Panc1 (cell line): ENCODE results near the gene CLNK. TPM values are rescaled to one million over a fixed set of nuclear protein-coding genes. Genes with fewer than 3 reads are reported as not detected.

ENCODE experiments used
- ATAC-seq: fragments of 200-7000 bp; cut with Tn5 transposase; 2 replicates; pipeline ENCODE4 v1.9.1; 2020; ENCODE audit warnings: mild to moderate bottlenecking, moderate library complexity
- BruUV-seq: library from RNA; stranded (reverse); fragments of 400-500 nt; replicated peaks from 2 replicates; lab custom pipeline; 2021; lab: Mats Ljungman, UMichigan
- CTCF ChIA-PET: fragments of 300-600 bp; sonication (Branson Sonifier 250); formaldehyde crosslinking; loops from one replicate; lab custom pipeline; 2022; ENCODE audit warnings: antibody characterized with exemption; lab: Charles Lee
- POLR2A ChIA-PET: fragments of 300-600 bp; sonication (Branson Sonifier 250); formaldehyde crosslinking; loops from one replicate; lab custom pipeline; 2022; ENCODE audit warnings: antibody characterized with exemption; lab: Charles Lee
- DNase-seq: peaks from one replicate; pipeline ENCODE4 v3.0.0-alpha.2; 2010; ENCODE audit warnings: low read depth, low spot score
- H3K27ac ChIP-seq: 2 replicates; pipeline ENCODE4 v1.5.1; 2011; ENCODE audit warnings: mild to moderate bottlenecking, low read length, inconsistent platforms
- H3K27me3 ChIP-seq: fragments of 200-500 bp; sonication (Bioruptor generic); 2 replicates; pipeline ENCODE4 v1.6.0; 2014; ENCODE audit warnings: low read length, inconsistent platforms; ENCODE audit not compliant: control insufficient read depth, insufficient read depth
- H3K36me3 ChIP-seq: fragments of 200-500 bp; sonication (Bioruptor generic); 2 replicates; pipeline ENCODE4 v1.5.1; 2014; ENCODE audit warnings: inconsistent platforms, mild to moderate bottlenecking, low read length, moderate library complexity; ENCODE audit not compliant: control insufficient read depth, insufficient read depth
- H3K4me1 ChIP-seq: 2 replicates; pipeline ENCODE4 v1.5.1; 2011; ENCODE audit warnings: inconsistent platforms, mild to moderate bottlenecking, low read length, moderate library complexity; ENCODE audit not compliant: control insufficient read depth, insufficient read depth
- H3K4me3 ChIP-seq, 2 experiments: 2 replicates each; pipeline ENCODE4 v1.5.1; 2011 to 2012; ENCODE audit warnings: low read depth in 2 of 2, low read length in 2 of 2, mild to moderate bottlenecking in 2 of 2, inconsistent platforms in 1 of 2, moderate library complexity in 1 of 2
- H3K9me3 ChIP-seq: fragments of 200-500 bp; sonication (Bioruptor generic); 2 replicates; pipeline ENCODE4 v1.5.1; 2014; ENCODE audit warnings: low read depth, mild to moderate bottlenecking, inconsistent platforms, low read length, moderate library complexity; ENCODE audit not compliant: control insufficient read depth, insufficient read depth
- CTCF ChIP-seq: fragments of 450-650 bp; IDR thresholded peaks from 2 replicates; pipeline ENCODE4 v1.5.1; 2017; ENCODE audit warnings: mild to moderate bottlenecking
- POLR2AphosphoS5 ChIP-seq: IDR thresholded peaks from 2 replicates; pipeline ENCODE4 v1.6.1; 2012; ENCODE audit warnings: mild to moderate bottlenecking, low read depth, low read length, moderate library complexity
- REST ChIP-seq, 2 experiments: IDR thresholded peaks; 2 replicates each; pipeline ENCODE4 v1.6.1; 2011 to 2012; ENCODE audit warnings: low read depth in 2 of 2, control low read depth in 1 of 2, low read length in 1 of 2, mild to moderate bottlenecking in 1 of 2, moderate library complexity in 1 of 2; ENCODE audit not compliant: insufficient read depth in 1 of 2
- SIN3A ChIP-seq: IDR thresholded peaks from 2 replicates; pipeline ENCODE4 v1.6.1; 2012; ENCODE audit warnings: low read depth, mild to moderate bottlenecking, low read length, moderate library complexity, borderline replicate concordance; ENCODE audit not compliant: insufficient read depth
- TCF7L2 ChIP-seq: IDR thresholded peaks from 2 replicates; pipeline ENCODE4 v1.6.1; 2011; ENCODE audit warnings: mild to moderate bottlenecking, low read depth, low read length, inconsistent platforms
- in situ Hi-C: cut with HindIII; loops from 2 replicates; pipeline ENCODE4 v1.10.0; 2016; ENCODE audit warnings: low sequenced_read_pairs, low pct_unique_long_range_greater_than_20kb
- intact Hi-C: fragments of 100-400 bp; cut with micrococcal nuclease; formaldehyde crosslinking; loops from one replicate; pipeline ENCODE4 v1.10.0; 2022; ENCODE audit not compliant: unreplicated experiment
- total RNA-seq: library from RNA; stranded (reverse); gene quantifications from one replicate; pipeline ENCODE4 v1.2.1, GENCODE V29; 2021; ENCODE audit not compliant: unreplicated experiment

The CLNK gene
- total RNA-seq, 1 experiment from 2014 or later: not detected

- no peak for TF ChIP-seq POLR2AphosphoS5
- no peak for TF ChIP-seq TCF7L2
- Histone ChIP-seq H3K27ac (no peak overlapping the region), H3K4me1 (no peaks in the 10 kb centered on the region), H3K4me3 (no peak overlapping the region), H3K36me3 (no peaks in the 10 kb centered on the region), H3K9me3 (no peaks in the 10 kb centered on the region), H3K27me3 (no peaks in the 10 kb centered on the region)
- no TSS peak for BruUV-seq
- DNase-seq: no peak
- in situ Hi-C loops: no loop called here
- ChIA-PET CTCF (no interaction called here), POLR2A (no interaction called here)
- ATAC-seq: no peak
- intact Hi-C loops: no loop called here
Measured at GRCh38 chr4:10721616-10722015, 37.0 kb upstream of the CLNK start.

- in situ Hi-C loops: no loop called here
- ChIA-PET POLR2A (no interaction called here), CTCF (no interaction called here)
- H3K27me3 ChIP-seq: no peaks in the 10 kb centered on the region
- no peak for DNase-seq
- no peaks in the 10 kb centered on the region for H3K36me3 ChIP-seq
- no peak for ATAC-seq
- H3K9me3 ChIP-seq: no peaks in the 10 kb centered on the region
- H3K4me1 ChIP-seq: no peaks in the 10 kb centered on the region
- TF ChIP-seq POLR2AphosphoS5 (no peak), SIN3A (no peak), REST (IDR thresholded peaks at IDR 0.05; ENCODE audit: insufficient read depth in 1 of 2, low read depth in 2 of 2, low read length in 1 of 2) (no peak), CTCF (no peak), TCF7L2 (no peak)
- H3K27ac ChIP-seq: no peak overlapping the region
- no TSS peak for BruUV-seq
- H3K4me3 ChIP-seq: no peak overlapping the region
- intact Hi-C loops: no loop called here
Measured at GRCh38 chr4:10716163-10716562, 31.6 kb upstream of the CLNK start.

GRCh38 chr4:10715696-10716095 is 31.1 kb upstream of the CLNK start:
- Histone ChIP-seq H3K4me3 (no peak overlapping the region), H3K27me3 (no peaks in the 10 kb centered on the region), H3K27ac (no peak overlapping the region), H3K4me1 (no peaks in the 10 kb centered on the region), H3K9me3 (no peaks in the 10 kb centered on the region), H3K36me3 (no peaks in the 10 kb centered on the region)
- no peak for ATAC-seq
- ChIA-PET POLR2A (no interaction called here), CTCF (no interaction called here)
- intact Hi-C loops: no loop called here
- in situ Hi-C loops: no loop called here
- DNase-seq: no peak
- TF ChIP-seq TCF7L2: no peak
- TF ChIP-seq REST (IDR thresholded peaks at IDR 0.05; ENCODE audit: insufficient read depth in 1 of 2, low read depth in 2 of 2, low read length in 1 of 2): no peak
- no peak for TF ChIP-seq CTCF
- TF ChIP-seq SIN3A: no peak
- TF ChIP-seq POLR2AphosphoS5: no peak
- no TSS peak for BruUV-seq
